Keratinocyte (primary cell): ENCODE results near the gene UGGT2. TPM values are rescaled to one million over a fixed set of nuclear protein-coding genes. Genes with fewer than 3 reads are reported as not detected.

Source experiments
- DNase-seq: peaks from one replicate; pipeline ENCODE4 v3.0.0-alpha.2; 2011; ENCODE audit warnings: low read depth, missing footprints, low spot score
- FAIRE-seq: peaks from 2 replicates; lab custom pipeline; 2011; peaks lifted over from hg19 to GRCh38; lab: Jason Lieb, UNC
- H2AFZ ChIP-seq: 2 replicates; pipeline ENCODE4 v1.6.0; 2012; ENCODE audit warnings: low read length, control low read depth, inconsistent platforms; ENCODE audit not compliant: control insufficient read depth
- H3K27ac ChIP-seq: 2 replicates; pipeline ENCODE4 v1.5.1; 2011; ENCODE audit warnings: low read length; ENCODE audit not compliant: control insufficient read depth, insufficient read depth
- H3K27me3 ChIP-seq: 3 replicates; pipeline ENCODE4 v1.6.0; 2011; ENCODE audit warnings: low read length; ENCODE audit not compliant: control insufficient read depth, insufficient read depth; ENCODE audit errors: extremely low read depth
- H3K36me3 ChIP-seq, 2 experiments: 2 replicates in 1 of 2; 3 replicates in 1 of 2; pipeline ENCODE4 v1.5.1; 2011; ENCODE audit warnings: low read length in 2 of 2, mild to moderate bottlenecking in 1 of 2; ENCODE audit not compliant: control insufficient read depth in 2 of 2, insufficient read depth in 2 of 2; ENCODE audit errors: extremely low read depth in 1 of 2
- H3K4me1 ChIP-seq: 3 replicates; pipeline ENCODE4 v1.5.1; 2011; ENCODE audit warnings: low read length; ENCODE audit not compliant: control insufficient read depth, insufficient read depth; ENCODE audit errors: extremely low read depth
- H3K4me2 ChIP-seq: 3 replicates; pipeline ENCODE4 v1.6.0; 2011; ENCODE audit warnings: low read depth, low read length; ENCODE audit not compliant: control insufficient read depth, insufficient read depth; ENCODE audit errors: extremely low read depth
- H3K4me3 ChIP-seq, 3 experiments: fragments of 200-600 bp in 1 of 3; sonication (generic) in 1 of 3; 2 replicates in 2 of 3; 3 replicates in 1 of 3; pipeline ENCODE4 v1.5.1; 2011 to 2016; ENCODE audit warnings: low read length in 3 of 3, mild to moderate bottlenecking in 3 of 3, control low read depth in 2 of 3, inconsistent platforms in 1 of 3, low read depth in 1 of 3, mixed read lengths in 1 of 3, mixed run types in 1 of 3, moderate library complexity in 1 of 3; ENCODE audit not compliant: control insufficient read depth in 2 of 3, insufficient read depth in 2 of 3; ENCODE audit errors: extremely low read depth in 1 of 3
- H3K79me2 ChIP-seq: 2 replicates; pipeline ENCODE4 v1.6.0; 2012; ENCODE audit warnings: low read length; ENCODE audit not compliant: control insufficient read depth, insufficient read depth
- H3K9ac ChIP-seq: 3 replicates; pipeline ENCODE4 v1.6.0; 2011; ENCODE audit warnings: low read length; ENCODE audit not compliant: control insufficient read depth, insufficient read depth; ENCODE audit errors: extremely low read depth
- H3K9me1 ChIP-seq: 3 replicates; pipeline ENCODE4 v1.6.0; 2011; ENCODE audit warnings: low read length; ENCODE audit not compliant: control insufficient read depth, insufficient read depth; ENCODE audit errors: extremely low read depth
- H3K9me3 ChIP-seq: 2 replicates; pipeline ENCODE4 v1.5.1; 2012; ENCODE audit warnings: low read depth, low read length; ENCODE audit not compliant: control insufficient read depth
- H4K20me1 ChIP-seq: 3 replicates; pipeline ENCODE4 v1.6.0; 2011; ENCODE audit warnings: low read length; ENCODE audit not compliant: control insufficient read depth, insufficient read depth; ENCODE audit errors: extremely low read depth
- CTCF ChIP-seq, 3 experiments: IDR thresholded peaks in 1 of 3; conservative IDR thresholded peaks in 1 of 3; optimal IDR thresholded peaks in 1 of 3; 2 replicates in 2 of 3; 3 replicates in 1 of 3; pipeline versions ENCODE3 to v1.5.1; 2011; ENCODE audit warnings: low read length in 3 of 3, mild to moderate bottlenecking in 3 of 3, moderate library complexity in 2 of 3, control low read depth in 1 of 3, inconsistent platforms in 1 of 3; ENCODE audit not compliant: insufficient read depth in 2 of 3; ENCODE audit errors: extremely low read depth in 1 of 3
- EZH2 ChIP-seq: IDR thresholded peaks from one replicate; pipeline ENCODE4 v1.6.1; 2012; ENCODE audit warnings: inconsistent platforms, mild to moderate bottlenecking, low read length, moderate library complexity
- dilution Hi-C: fragments of 300-500 bp; cut with MboI; formaldehyde crosslinking; loops from one replicate; pipeline ENCODE4 v1.7.0; 2020; ENCODE audit warnings: low sequenced_read_pairs; ENCODE audit not compliant: extremely low pct_ligation_motif_present
- polyA plus RNA-seq, 5 experiments: library from polyadenylated mRNA; depleted of rRNA in 3 of 5; stranded (reverse) in 3 of 5; stranded (forward) in 1 of 5; unstranded in 1 of 5; fragments of >200 nt; gene quantifications; 1 replicate in 1 of 5; 2 replicates in 3 of 5; 3 replicates in 1 of 5; pipeline versions ENCODE4 v1.2.1 to v1.2.3, GENCODE V29; 2011 to 2012; ENCODE audit warnings: missing spikeins in 2 of 5, low read depth in 1 of 5, low replicate concordance in 1 of 5

UGGT2 gene
- polyA plus RNA-seq, 1 donor (not counting 4 experiments of a cell fraction or from before 2014, with no cell fraction given) = 12.5 TPM

DNA sequence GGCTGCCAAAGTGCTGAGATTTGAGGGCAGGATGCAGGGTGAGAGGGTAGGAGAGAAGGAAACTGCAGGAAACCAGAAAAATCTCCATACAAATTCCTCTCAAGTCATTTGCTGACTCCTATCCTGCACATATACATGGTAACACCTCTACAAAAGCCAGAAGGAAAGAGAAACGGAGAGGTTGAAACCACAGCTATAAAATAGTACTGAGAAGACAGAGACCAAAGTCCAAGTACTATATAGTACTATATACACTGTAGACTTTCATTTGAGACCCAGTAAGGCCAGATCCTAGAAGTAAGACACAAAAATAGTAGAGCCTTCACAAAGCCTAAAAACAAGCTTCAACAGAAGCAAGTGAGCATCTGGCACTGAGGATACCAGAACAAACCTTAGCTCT is 103.1 kb downstream of the UGGT2 start:
- FAIRE-seq = no peak

DNA sequence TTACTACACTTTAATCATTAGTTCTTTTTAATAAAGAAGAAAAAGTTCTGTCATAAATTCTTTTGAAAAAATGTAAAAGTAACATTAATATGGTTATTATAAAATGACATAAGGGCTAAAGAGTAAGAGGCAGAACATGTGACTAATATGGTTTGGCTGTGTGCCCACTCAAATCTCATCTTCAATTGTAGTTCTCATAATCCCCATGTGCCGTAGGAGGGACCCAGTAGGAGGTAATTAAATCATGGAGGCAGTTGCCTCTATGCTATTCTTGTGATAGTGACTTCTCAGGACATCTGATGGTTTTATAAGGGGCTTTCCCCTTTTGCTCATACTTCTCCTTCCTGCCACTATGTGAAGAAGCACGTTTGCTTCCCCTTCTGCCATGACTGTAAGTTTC is 104.5 kb downstream of the UGGT2 start:
- Histone ChIP-seq H3K79me2 (no peaks in the 10 kb centered on the region), H3K27ac (no peak overlapping the region), H3K36me3 (peaks cover 0 to 1% of the 10 kb centered on the region in 2 experiments), H3K9me3 (no peaks in the 10 kb centered on the region), H3K4me1 (no peaks in the 10 kb centered on the region), H3K9ac (no peak overlapping the region), H3K9me1 (no peaks in the 10 kb centered on the region), H2AFZ (no peak overlapping the region), H4K20me1 (no peaks in the 10 kb centered on the region), H3K4me3 (no peak overlapping the region), H3K27me3 (no peaks in the 10 kb centered on the region), H3K4me2 (no peak overlapping the region)
- DNase-seq (no peak), FAIRE-seq (no peak)
- TF ChIP-seq CTCF (optimal IDR thresholded peaks at IDR 0.05 in 1 of 3, IDR thresholded peaks at IDR 0.05 in 1 of 3, conservative IDR thresholded peaks at IDR 0.05 in 1 of 3; ENCODE audit: extremely low read depth in 1 of 3, insufficient read depth in 2 of 3, low read length in 3 of 3) = no peak
- no peak for TF ChIP-seq EZH2
- dilution Hi-C loops = no loop called here

More for the DNA sequence above, 103.1 kb downstream of the UGGT2 start:
- Histone ChIP-seq H3K79me2 (no peaks in the 10 kb centered on the region), H4K20me1 (no peaks in the 10 kb centered on the region), H3K9me1 (no peaks in the 10 kb centered on the region), H3K36me3 (peaks cover 0 to 1% of the 10 kb centered on the region in 2 experiments), H3K9me3 (no peaks in the 10 kb centered on the region), H3K27me3 (no peaks in the 10 kb centered on the region), H3K9ac (no peak overlapping the region), H3K4me3 (no peak overlapping the region), H3K4me1 (no peaks in the 10 kb centered on the region), H3K27ac (no peak overlapping the region), H3K4me2 (no peak overlapping the region), H2AFZ (no peak overlapping the region)
- dilution Hi-C loops = no loop called here
- TF ChIP-seq CTCF (optimal IDR thresholded peaks at IDR 0.05 in 1 of 3, IDR thresholded peaks at IDR 0.05 in 1 of 3, conservative IDR thresholded peaks at IDR 0.05 in 1 of 3; ENCODE audit: extremely low read depth in 1 of 3, insufficient read depth in 2 of 3, low read length in 3 of 3) (no peak), EZH2 (no peak)
- DNase-seq = no peak
